Stomach (tissue), 9 donors: ENCODE measurements around the gene IFITM10. TPM values are rescaled to one million over a fixed set of nuclear protein-coding genes. Genes with fewer than 3 reads are reported as not detected.

Source experiments
- DNase-seq, 2 donors: peaks; one replicate each; pipeline versions ENCODE4 v3.0.0 to v3.0.0-alpha.2; 2013 to 2019
- H3K27ac ChIP-seq, 5 donors: fragments of 200-600 bp in 4 of 5; sonication (generic) in 4 of 5; one replicate each; pipeline ENCODE4 v1.5.1; 2013 to 2019; ENCODE audit warnings: mild to moderate bottlenecking in 1 of 5, moderate library complexity in 1 of 5
- H3K27me3 ChIP-seq, 3 donors: fragments of 200-600 bp; sonication (generic); one replicate each; pipeline ENCODE4 v1.5.1; 2017 to 2019; ENCODE audit warnings: mixed run types in 1 of 3
- H3K36me3 ChIP-seq, 4 donors: fragments of 200-600 bp; sonication (generic); 1 replicate in 3 of 4; 2 replicates in 1 of 4; pipeline ENCODE4 v1.5.1; 2016 to 2019
- H3K4me1 ChIP-seq, 4 donors: fragments of 200-600 bp; sonication (generic); one replicate each; pipeline ENCODE4 v1.5.1; 2016 to 2019
- H3K4me3 ChIP-seq, 4 donors: fragments of 200-600 bp; sonication (generic) in 3 of 4; one replicate each; pipeline ENCODE4 v1.5.1; 2016 to 2019; ENCODE audit warnings: mild to moderate bottlenecking in 1 of 4
- H3K9me3 ChIP-seq, 4 donors: fragments of 200-600 bp; sonication (generic); one replicate each; pipeline ENCODE4 v1.5.1; 2016 to 2019
- EP300 ChIP-seq: sonication (generic); formaldehyde crosslinking; IDR thresholded peaks from one replicate; pipeline ENCODE4 v1.6.1; 2017; ENCODE audit warnings: antibody characterized with exemption
- POLR2A ChIP-seq, 4 donors: fragments of 450-650 bp; IDR thresholded peaks; one replicate each; pipeline ENCODE4 v1.6.1; 2016; ENCODE audit warnings: antibody characterized with exemption in 4 of 4, control low read depth in 2 of 4, mild to moderate bottlenecking in 1 of 4, moderate library complexity in 1 of 4
- POLR2AphosphoS5 ChIP-seq, 3 donors: sonication (generic); formaldehyde crosslinking; IDR thresholded peaks; one replicate each; pipeline ENCODE4 v1.6.1; 2016; ENCODE audit warnings: antibody characterized with exemption in 3 of 3
- WGBS, 5 donors: extraction: QIAGEN DNeasy Blood & Tissue Kit in 3 of 5; methylation state at CpG; one replicate each; pipeline versions ENCODE4 v1.1.5 to v1.1.7; 2013 to 2018; 5-methylcytosine and 5-hydroxymethylcytosine counted together
- intact Hi-C: fragments of 100-400 bp; cut with DNase I; formaldehyde crosslinking; loops from one replicate; pipeline ENCODE4 v1.15.1; 2023; ENCODE audit warnings: low total_unique reads
- polyA plus RNA-seq, 3 donors: library from polyadenylated mRNA; stranded (reverse); fragments of 200-250 nt; gene quantifications; one replicate each; pipeline ENCODE4 v1.2.3, GENCODE V29; 2013
- total RNA-seq, 5 donors: library from RNA; depleted of rRNA; stranded (reverse); fragments of >200 nt; gene quantifications; one replicate each; pipeline versions ENCODE4 v1.1.0 to v1.2.3, GENCODE V29; 2014 to 2016
- TF ChIP-seq, protein P1 (sequence below), 7 experiments: fragments of 450-650 bp in 4 of 7; fragments of 200-600 bp in 3 of 7; sonication (generic) in 3 of 7; IDR thresholded peaks; one replicate each; pipeline ENCODE4 v1.5.1; 2016 to 2019; ENCODE audit warnings: antibody characterized with exemption in 7 of 7, control low read depth in 2 of 7, mild to moderate bottlenecking in 1 of 7
- donor health status: healthy with polysubstance abuse.
- donor health status: Bipolar disorder and iron deficiency.
- donor health status: healthy.

The IFITM10 gene
- total and polyA plus RNA-seq, 8 donors: 0.19 to 1.1 (median 0.84) TPM; not detected in 4

DNA sequence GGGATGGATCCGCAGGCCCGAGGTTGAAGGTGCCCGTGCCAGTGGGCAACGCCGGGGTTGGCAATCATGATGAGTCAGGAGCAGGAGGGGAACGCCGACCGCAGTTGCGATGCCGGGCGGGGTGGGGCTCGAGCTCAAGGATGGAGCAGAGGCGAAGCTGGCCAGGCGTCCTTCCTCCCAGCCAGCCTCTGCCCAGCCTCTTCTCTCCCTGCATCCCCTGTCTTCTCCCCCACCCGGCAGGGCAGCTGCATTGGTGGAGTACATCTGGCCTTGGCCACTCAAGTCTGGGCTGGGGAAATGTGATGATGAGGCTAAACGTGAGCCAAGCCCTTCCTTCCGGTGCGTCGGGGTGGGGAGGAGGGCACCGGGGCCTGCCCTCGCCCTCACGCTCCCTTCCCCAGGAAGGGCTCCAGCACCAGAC is 3.9 kb downstream of the IFITM10 start:
- H3K4me3 ChIP-seq: peak overlapping the region in 1 of 4 donors; percentile 3
- H3K9me3 ChIP-seq: no peaks in the 10 kb centered on the region
- no peak overlapping the region for H3K27ac ChIP-seq
- TF ChIP-seq, protein P1, sequence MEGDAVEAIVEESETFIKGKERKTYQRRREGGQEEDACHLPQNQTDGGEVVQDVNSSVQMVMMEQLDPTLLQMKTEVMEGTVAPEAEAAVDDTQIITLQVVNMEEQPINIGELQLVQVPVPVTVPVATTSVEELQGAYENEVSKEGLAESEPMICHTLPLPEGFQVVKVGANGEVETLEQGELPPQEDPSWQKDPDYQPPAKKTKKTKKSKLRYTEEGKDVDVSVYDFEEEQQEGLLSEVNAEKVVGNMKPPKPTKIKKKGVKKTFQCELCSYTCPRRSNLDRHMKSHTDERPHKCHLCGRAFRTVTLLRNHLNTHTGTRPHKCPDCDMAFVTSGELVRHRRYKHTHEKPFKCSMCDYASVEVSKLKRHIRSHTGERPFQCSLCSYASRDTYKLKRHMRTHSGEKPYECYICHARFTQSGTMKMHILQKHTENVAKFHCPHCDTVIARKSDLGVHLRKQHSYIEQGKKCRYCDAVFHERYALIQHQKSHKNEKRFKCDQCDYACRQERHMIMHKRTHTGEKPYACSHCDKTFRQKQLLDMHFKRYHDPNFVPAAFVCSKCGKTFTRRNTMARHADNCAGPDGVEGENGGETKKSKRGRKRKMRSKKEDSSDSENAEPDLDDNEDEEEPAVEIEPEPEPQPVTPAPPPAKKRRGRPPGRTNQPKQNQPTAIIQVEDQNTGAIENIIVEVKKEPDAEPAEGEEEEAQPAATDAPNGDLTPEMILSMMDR (IDR thresholded peaks at IDR 0.05): no peak
- no peak for TF ChIP-seq POLR2AphosphoS5 (IDR thresholded peaks at IDR 0.05)
- TF ChIP-seq POLR2A (IDR thresholded peaks at IDR 0.05): no peak
- no peak for TF ChIP-seq EP300
- DNase-seq: peak in 1 of 2 donors; percentile 24
- H3K4me1 ChIP-seq: peaks cover 24 to 40% (median 31%) of the 10 kb centered on the region in 4 donors
- H3K36me3 ChIP-seq: peaks cover 0 to under 1% (median 0%) of the 10 kb centered on the region in 4 donors
- intact Hi-C loops: no loop called here
- 77 to 97% (median 85%) methylated on average over 15 to 22 of the region's 22 CpGs for WGBS, 5 donors
- H3K27me3 ChIP-seq: peaks cover 6 to 44% (median 29%) of the 10 kb centered on the region in 3 donors

DNA sequence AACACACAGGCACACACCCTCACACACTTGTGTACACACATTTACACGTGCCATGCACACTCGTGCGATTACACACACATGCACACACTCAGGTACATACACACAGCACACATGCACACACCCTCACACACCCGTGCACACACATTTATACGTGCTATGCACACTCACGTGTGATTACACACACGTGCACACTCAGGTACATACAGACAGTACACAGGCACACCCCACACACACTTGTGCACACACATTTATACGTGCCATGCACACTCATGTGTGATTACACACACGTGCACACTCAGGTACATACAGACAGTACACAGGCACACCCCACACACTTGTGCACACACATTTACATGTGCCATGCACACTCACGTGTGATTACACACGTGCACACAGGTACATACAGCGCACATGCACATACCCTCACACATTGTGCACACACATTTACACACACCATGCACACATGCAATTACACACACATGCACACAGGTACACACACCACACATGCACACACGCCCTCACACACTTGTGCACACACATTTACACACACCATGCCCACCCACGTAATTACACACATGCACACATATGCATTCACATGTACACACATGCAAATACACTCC is 4.6 kb downstream of the IFITM10 start:
- intact Hi-C loops: no loop called here
- no peak for TF ChIP-seq POLR2AphosphoS5 (IDR thresholded peaks at IDR 0.05)
- no peak for TF ChIP-seq POLR2A (IDR thresholded peaks at IDR 0.05)
- TF ChIP-seq, protein P1 (IDR thresholded peaks at IDR 0.05): no peak
- no peak for TF ChIP-seq EP300

DNA sequence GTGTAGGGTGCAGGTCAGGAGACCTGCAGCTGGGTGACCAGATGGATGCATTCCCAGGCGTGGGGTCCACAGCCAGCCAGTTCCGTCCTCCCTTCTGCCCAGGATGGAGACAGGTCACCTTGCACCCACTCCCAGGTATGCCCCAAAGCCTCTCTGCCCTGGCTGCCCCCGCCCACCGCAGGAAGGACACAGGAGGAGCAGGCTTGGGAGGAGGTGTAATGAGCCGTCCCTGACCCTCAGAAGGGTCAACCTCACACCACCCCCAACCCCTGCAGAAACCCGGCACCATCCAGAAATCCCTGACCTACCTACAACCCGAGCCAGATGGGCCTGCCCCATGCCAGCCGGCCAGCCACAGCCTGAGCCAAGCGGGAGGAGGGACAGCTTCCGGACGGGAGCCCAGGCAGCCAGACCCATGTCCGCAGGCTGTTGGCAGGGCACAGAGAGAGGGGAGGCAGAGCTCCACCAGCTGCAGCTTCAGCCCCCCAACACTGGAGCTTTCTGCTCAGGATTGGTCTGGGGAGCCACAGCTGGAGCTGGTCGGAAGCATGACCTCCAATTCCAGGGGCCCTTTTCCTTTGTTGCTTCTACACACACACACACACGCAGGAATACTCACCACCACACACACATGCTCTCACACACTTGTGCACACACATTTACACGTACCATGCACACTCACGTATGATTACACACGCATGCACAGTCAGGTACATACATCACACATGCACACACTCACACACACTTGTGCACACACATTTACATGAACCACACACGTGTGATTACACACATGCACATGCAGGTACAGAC is 5.3 kb downstream of the IFITM10 start:
- 74 to 81% (median 76%) methylated on average over 12 to 18 of the region's 18 CpGs for whole genome bisulfite sequencing, 5 donors
- peak in 1 of 2 donors; percentile 28 for DNase-seq
- TF ChIP-seq, protein P1 (IDR thresholded peaks at IDR 0.05): no peak
- TF ChIP-seq POLR2AphosphoS5 (IDR thresholded peaks at IDR 0.05) (no peak), POLR2A (IDR thresholded peaks at IDR 0.05) (no peak), EP300 (no peak)

More for the DNA sequence above, 4.6 kb downstream of the IFITM10 start:
- Histone ChIP-seq H3K36me3 (no peaks in the 10 kb centered on the region), H3K4me1 (peaks cover 19 to 33% (median 24%) of the 10 kb centered on the region in 4 donors), H3K4me3 (no peak overlapping the region), H3K27me3 (peaks cover 6 to 50% (median 29%) of the 10 kb centered on the region in 3 donors), H3K27ac (no peak overlapping the region), H3K9me3 (no peaks in the 10 kb centered on the region)
- DNase-seq: no peak
- WGBS, 5 donors: 92 to 95% (median 94%) methylated on average over 14 of the region's 14 CpGs

DNA sequence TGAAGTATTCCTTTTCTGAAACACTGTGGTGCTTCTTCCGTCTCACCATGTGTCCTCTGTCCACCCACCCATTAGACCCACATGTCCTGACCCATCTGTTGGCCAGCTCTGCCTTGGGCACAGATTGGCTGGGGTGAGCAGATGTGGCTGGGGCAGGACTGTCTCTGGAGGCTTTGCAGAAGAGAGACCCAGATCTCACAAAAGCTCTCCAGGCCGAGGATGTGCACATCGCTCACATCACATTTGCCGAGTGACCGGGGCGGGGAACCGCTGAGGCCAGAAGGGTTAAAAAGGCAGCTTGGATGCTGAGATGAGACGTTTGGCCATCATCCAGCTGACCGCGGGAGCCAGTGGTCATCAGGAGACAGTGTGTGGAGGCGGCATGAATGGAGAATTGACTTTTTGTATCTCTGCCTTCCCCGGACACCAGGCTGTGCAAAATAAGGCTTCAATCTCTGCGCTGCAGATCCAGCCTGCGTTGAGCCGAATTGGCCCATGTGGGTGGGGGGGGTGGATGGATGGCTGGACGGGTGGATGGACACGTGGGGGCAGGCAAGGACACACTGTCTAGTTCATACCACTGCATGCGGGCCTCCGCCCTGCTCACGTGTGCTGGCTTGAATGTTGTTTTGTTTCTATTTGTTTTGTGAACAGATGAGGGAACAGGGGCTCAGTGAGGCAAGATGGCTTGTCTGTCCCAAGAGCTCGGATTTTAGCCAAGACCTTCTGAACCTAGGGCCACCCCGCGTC is 6.1 kb downstream of the IFITM10 start:
- intact Hi-C loops: no loop called here
- H3K36me3 ChIP-seq: no peaks in the 10 kb centered on the region
- H3K27ac ChIP-seq: no peak overlapping the region
- TF ChIP-seq EP300: no peak
- no peak for TF ChIP-seq POLR2A (IDR thresholded peaks at IDR 0.05)
- TF ChIP-seq, protein P1 (IDR thresholded peaks at IDR 0.05): no peak
- TF ChIP-seq POLR2AphosphoS5 (IDR thresholded peaks at IDR 0.05): no peak
- 66 to 72% (median 70%) methylated on average over 22 to 23 of the region's 23 CpGs for WGBS, 5 donors
- no peak overlapping the region for H3K4me3 ChIP-seq
- peaks cover 10 to 18% (median 13%) of the 10 kb centered on the region in 4 donors for H3K4me1 ChIP-seq
- H3K9me3 ChIP-seq: no peaks in the 10 kb centered on the region
- H3K27me3 ChIP-seq: peaks cover 6 to 50% (median 20%) of the 10 kb centered on the region in 3 donors
- DNase-seq: peak in 1 of 2 donors; percentile 28

More for the DNA sequence above, 5.3 kb downstream of the IFITM10 start:
- no peak overlapping the region for H3K4me3 ChIP-seq
- H3K27me3 ChIP-seq: peaks cover 6 to 51% (median 28%) of the 10 kb centered on the region in 3 donors
- no peaks in the 10 kb centered on the region for H3K36me3 ChIP-seq
- peaks cover 17 to 25% (median 20%) of the 10 kb centered on the region in 4 donors for H3K4me1 ChIP-seq
- intact Hi-C loops: no loop called here
- no peaks in the 10 kb centered on the region for H3K9me3 ChIP-seq
- H3K27ac ChIP-seq: no peak overlapping the region
